Kidney (tissue), 14 donors: ENCODE measurements around the gene RAET1L. TPM values are rescaled to one million over a fixed set of nuclear protein-coding genes. Genes with fewer than 3 reads are reported as not detected.

Experiments used
- DNase-seq, 5 donors: peaks; one replicate each; pipeline ENCODE4 v3.0.0-alpha.2; 2013 to 2020
- FAIRE-seq: peaks from 2 replicates; lab custom pipeline; 2012; peaks lifted over from hg19 to GRCh38; lab: Jason Lieb, UNC
- H3K27ac ChIP-seq, 2 donors: one replicate each; pipeline ENCODE4 v1.7.0; 2013; ENCODE audit warnings: low read depth in 2 of 2, low read length in 2 of 2, inconsistent platforms in 1 of 2
- H3K27me3 ChIP-seq: one replicate; pipeline ENCODE4 v1.7.1; 2013; ENCODE audit warnings: low read length, inconsistent platforms; ENCODE audit not compliant: control insufficient read depth, insufficient read depth
- H3K36me3 ChIP-seq, 3 donors: one replicate each; pipeline versions ENCODE4 v1.7.0 to v1.7.1; 2013; ENCODE audit warnings: low read length in 3 of 3, control low read depth in 1 of 3, inconsistent platforms in 1 of 3; ENCODE audit not compliant: insufficient read depth in 3 of 3, control insufficient read depth in 2 of 3
- H3K4me1 ChIP-seq, 3 donors: one replicate each; pipeline versions ENCODE4 v1.7.0 to v1.7.1; 2013; ENCODE audit warnings: low read length in 3 of 3, inconsistent platforms in 1 of 3, low read depth in 1 of 3; ENCODE audit not compliant: control insufficient read depth in 2 of 3, insufficient read depth in 2 of 3
- H3K4me3 ChIP-seq, 3 donors: one replicate each; pipeline versions ENCODE4 v1.7.0 to v1.8.1; 2013; ENCODE audit warnings: low read length in 3 of 3, control low read depth in 1 of 3, inconsistent platforms in 1 of 3
- H3K9ac ChIP-seq, 3 donors: one replicate each; pipeline versions ENCODE4 v1.7.0 to v1.7.1; 2013; ENCODE audit warnings: low read length in 3 of 3, control low read depth in 1 of 3, inconsistent platforms in 1 of 3
- H3K9me3 ChIP-seq, 3 donors: one replicate each; pipeline versions ENCODE4 v1.7.0 to v1.7.1; 2013; ENCODE audit warnings: low read length in 3 of 3, control low read depth in 1 of 3, inconsistent platforms in 1 of 3; ENCODE audit not compliant: control insufficient read depth in 2 of 3, insufficient read depth in 1 of 3
- intact Hi-C: fragments of 100-400 bp; cut with DNase I; formaldehyde crosslinking; loops from one replicate; pipeline ENCODE4 v1.11.1; 2022
- polyA plus RNA-seq: library from polyadenylated mRNA; stranded (reverse); fragments of 350-450 nt; fragmentation: Illumina TruSeq; extraction: RNeasy Lipid Tissue Mini Kit (QIAGEN cat#74804); gene quantifications from one replicate; pipeline ENCODE4 v1.2.3, GENCODE V29; 2014; ENCODE audit warnings: low read depth, low replicate concordance; ENCODE audit not compliant: insufficient read depth
- total RNA-seq: library from RNA; stranded (reverse); fragmentation: NEBNext Ultra II Directional; extraction: Animal tissue kit (Norgen Biotek cat#: 25700); gene quantifications from one replicate; pipeline ENCODE4 v1.2.1, GENCODE V29; 2021
- TF ChIP-seq, protein P1 (sequence below): IDR thresholded peaks from 3 replicates; pipeline ENCODE4 v1.5.1; 2012; ENCODE audit warnings: mild to moderate bottlenecking, moderate library complexity, borderline replicate concordance; ENCODE audit not compliant: insufficient read depth; ENCODE audit errors: extremely low read depth
- donor health status: control.
- donor health status: control.
- donor health status: control.
- donor health status: control.
- donor health status: control.
- donor health status: DM: yes; HTN: yes; CAD: no.
- donor health status: Normal renal cell carcinoma (clear cell type).

The RAET1L gene
- total and polyA plus RNA-seq, 2 donors from 2014 or later = 3.3 TPM; not detected in 1

GRCh38 chr6:149985481-149985937 lies 39.8 kb downstream of the RAET1L start:
- DNase-seq (no peak), FAIRE-seq (no peak)
- no peak overlapping the region for H3K4me3 ChIP-seq
- H3K36me3 ChIP-seq = no peaks in the 10 kb centered on the region
- H3K27me3 ChIP-seq = peaks cover 75% of the 10 kb centered on the region
- TF ChIP-seq, protein P1, sequence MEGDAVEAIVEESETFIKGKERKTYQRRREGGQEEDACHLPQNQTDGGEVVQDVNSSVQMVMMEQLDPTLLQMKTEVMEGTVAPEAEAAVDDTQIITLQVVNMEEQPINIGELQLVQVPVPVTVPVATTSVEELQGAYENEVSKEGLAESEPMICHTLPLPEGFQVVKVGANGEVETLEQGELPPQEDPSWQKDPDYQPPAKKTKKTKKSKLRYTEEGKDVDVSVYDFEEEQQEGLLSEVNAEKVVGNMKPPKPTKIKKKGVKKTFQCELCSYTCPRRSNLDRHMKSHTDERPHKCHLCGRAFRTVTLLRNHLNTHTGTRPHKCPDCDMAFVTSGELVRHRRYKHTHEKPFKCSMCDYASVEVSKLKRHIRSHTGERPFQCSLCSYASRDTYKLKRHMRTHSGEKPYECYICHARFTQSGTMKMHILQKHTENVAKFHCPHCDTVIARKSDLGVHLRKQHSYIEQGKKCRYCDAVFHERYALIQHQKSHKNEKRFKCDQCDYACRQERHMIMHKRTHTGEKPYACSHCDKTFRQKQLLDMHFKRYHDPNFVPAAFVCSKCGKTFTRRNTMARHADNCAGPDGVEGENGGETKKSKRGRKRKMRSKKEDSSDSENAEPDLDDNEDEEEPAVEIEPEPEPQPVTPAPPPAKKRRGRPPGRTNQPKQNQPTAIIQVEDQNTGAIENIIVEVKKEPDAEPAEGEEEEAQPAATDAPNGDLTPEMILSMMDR = no peak
- intact Hi-C loops = no loop called here
- H3K9me3 ChIP-seq = peaks cover 0 to 16% (median 0%) of the 10 kb centered on the region in 3 donors
- peaks cover 0 to 8% (median 2%) of the 10 kb centered on the region in 3 donors for H3K4me1 ChIP-seq
- no peak overlapping the region for H3K9ac ChIP-seq
- no peak overlapping the region for H3K27ac ChIP-seq

DNA sequence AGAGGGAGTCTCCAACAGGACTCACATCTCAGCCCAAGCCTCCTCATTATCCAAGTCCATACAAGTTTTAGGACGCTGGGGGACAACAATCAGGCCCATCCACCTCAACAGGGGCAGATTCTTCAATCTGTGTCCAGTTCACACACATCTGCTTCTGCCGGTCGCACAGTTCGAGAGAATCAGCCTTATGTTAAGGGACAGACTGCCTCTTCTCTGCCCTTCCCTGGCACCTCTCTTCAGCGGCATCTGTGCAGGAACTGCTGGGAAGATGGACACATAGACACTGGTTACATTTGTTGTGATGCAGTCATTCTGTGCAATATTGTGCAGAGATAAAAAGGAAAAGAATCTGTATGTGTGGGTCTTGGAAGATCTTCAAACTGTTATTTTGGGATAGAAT lies 40.6 kb downstream of the RAET1L start:
- Histone ChIP-seq H3K4me3 (no peak overlapping the region), H3K9ac (no peak overlapping the region), H3K4me1 (peaks cover 0 to under 1% (median 0%) of the 10 kb centered on the region in 3 donors), H3K27me3 (peaks cover 67% of the 10 kb centered on the region), H3K9me3 (peaks cover 0 to 16% (median 0%) of the 10 kb centered on the region in 3 donors), H3K36me3 (no peaks in the 10 kb centered on the region), H3K27ac (no peak overlapping the region)
- intact Hi-C loops = no loop called here
- no peak for FAIRE-seq
- TF ChIP-seq, protein P1 = no peak
- no peak for DNase-seq

DNA sequence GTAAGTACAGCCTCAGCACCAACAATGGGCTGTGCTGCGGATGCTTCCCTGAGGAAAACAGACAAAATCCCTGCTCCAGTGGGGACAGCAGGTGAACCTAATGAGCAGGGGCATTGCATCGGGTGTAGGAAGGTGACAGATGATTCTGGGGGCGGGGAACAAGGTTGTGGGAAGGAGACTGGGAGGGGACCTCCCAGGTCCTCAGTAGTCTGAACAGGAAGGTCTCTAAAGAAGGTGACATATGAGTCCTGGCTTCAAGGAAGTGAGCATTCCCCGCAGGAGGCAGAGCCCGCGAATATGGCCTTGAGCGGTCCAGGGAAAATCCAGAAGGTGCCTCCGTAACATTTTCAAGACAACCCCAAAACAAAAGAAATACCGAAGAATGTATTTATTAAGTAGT lies 42.2 kb downstream of the RAET1L start:
- intact Hi-C loops = no loop called here
- Histone ChIP-seq H3K27me3 (peaks cover 59% of the 10 kb centered on the region), H3K4me1 (no peaks in the 10 kb centered on the region), H3K27ac (no peak overlapping the region), H3K9ac (no peak overlapping the region), H3K36me3 (no peaks in the 10 kb centered on the region), H3K9me3 (peaks cover 0 to 6% (median 0%) of the 10 kb centered on the region in 3 donors), H3K4me3 (no peak overlapping the region)
- TF ChIP-seq, protein P1 = no peak
- FAIRE-seq (no peak), DNase-seq (no peak)

- FAIRE-seq (no peak), DNase-seq (no peak)
- no peaks in the 10 kb centered on the region for H3K4me1 ChIP-seq
- no peak overlapping the region for H3K9ac ChIP-seq
- no peaks in the 10 kb centered on the region for H3K9me3 ChIP-seq
- H3K27ac ChIP-seq = no peak overlapping the region
- H3K27me3 ChIP-seq = peaks cover 40% of the 10 kb centered on the region
- intact Hi-C loops = no loop called here
- TF ChIP-seq, protein P1 = no peak
- no peaks in the 10 kb centered on the region for H3K36me3 ChIP-seq
- no peak overlapping the region for H3K4me3 ChIP-seq
Observed at GRCh38 chr6:149979293-149979692, 46.0 kb downstream of the RAET1L start.
